Measurements from ENCODE around the gene EZH1.

EZH1 gene

DNA sequence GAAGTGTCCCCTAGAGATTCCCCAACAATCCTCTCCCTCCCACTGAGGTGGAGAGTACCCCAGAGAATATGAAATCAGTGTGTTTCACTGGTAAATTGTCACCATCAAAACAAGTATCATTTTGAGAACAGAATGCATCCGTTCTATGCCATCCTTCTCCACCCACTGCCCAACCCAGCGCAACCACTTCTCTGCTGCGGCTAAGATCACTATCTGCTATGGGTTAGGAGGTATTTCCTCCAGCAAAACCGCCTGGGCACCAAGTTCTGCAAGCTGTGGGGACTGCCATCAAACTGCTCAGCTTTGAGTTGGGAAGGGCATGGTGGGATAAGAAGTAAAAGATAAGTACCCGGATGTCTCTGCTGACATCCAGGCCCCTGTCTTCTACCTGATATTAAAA lies 38.1 kb downstream of the EZH1 start:
- DNase-seq: no peak

- no peak for DNase-seq
Measured at GRCh38 chr17:42704837-42705494, 39.9 kb downstream of the EZH1 start.

DNA sequence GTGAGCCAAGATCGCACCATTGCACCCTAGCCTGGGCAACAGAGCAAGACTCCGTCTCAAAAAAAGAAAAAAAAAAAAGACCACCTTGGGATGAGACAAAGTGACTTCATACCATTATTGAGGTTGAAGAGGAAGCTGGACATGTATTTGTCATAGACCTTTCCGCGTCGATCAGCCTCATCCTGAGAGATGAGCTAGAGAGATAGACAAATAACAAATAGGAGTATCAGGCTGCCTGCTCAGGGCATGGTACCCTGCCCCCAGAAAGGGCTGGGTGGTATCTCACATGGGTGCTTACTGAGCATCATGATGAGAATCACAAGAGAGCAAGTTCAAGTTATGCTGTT lies 40.4 kb downstream of the EZH1 start:
- no peak for DNase-seq

DNA sequence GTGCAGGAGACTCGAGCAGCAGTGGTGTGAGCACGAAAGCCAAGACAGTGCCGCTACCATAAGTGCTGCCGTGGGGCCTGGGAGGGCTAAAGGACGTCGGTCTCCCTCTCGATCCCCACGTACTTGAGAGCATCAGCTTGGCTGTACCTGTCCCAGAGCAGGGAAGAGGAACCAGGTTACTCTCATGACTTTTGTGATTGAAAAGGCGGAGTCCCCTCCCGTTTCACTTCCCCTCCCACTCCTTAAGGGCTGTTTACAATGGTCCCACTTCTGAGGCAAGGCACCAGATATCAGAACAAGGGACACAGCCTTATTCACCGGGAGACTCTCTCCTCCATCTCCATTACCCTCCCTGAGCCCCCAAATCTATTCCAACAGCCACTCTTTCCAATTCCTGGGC lies 42.4 kb downstream of the EZH1 start:
- DNase-seq: no peak

DNA sequence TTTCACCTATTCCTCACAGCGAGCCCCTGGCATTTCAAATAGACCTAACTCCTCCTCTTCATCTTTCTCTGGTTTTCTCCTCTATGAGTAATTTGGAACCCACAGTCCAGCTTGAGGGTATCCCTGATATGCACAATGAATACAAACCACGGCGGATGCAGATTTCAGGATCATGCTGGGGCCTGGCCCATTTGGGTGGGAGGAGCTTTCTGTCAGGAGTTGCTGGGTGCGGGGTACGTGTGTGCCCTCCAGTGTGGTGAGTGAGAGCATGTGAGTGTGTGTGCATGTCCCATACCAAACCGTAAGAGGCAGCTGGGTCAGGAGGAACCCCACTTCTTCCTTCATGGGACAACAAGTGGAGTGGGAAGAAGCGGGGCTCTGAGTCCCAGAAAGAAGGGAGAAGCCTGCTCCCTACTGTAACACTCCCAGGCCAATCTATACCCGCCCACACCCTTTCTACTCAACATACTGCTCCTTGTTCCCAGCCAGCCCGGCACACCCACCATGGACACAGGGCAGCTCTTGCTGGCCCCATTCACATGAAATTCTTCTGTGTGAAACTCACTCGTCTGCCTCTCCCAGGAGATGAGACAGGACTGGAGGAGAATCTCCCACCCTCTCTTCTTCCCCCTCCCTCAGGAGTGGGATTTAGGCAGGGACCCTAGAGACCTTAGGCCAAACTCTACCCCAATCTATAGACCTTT lies 44.1 kb downstream of the EZH1 start:
- no peak for DNase-seq

- no peak for DNase-seq
Measured at GRCh38 chr17:42699415-42699740, 45.5 kb downstream of the EZH1 start.

GRCh38 chr17:42698736-42699414 lies 46.0 kb downstream of the EZH1 start:
- peak; percentile 7 for DNase-seq

- no peak for DNase-seq
Measured at GRCh38 chr17:42697108-42697811, 47.6 kb downstream of the EZH1 start.

- DNase-seq: no peak
Measured at GRCh38 chr17:42695500-42695899, 49.3 kb downstream of the EZH1 start.

DNA sequence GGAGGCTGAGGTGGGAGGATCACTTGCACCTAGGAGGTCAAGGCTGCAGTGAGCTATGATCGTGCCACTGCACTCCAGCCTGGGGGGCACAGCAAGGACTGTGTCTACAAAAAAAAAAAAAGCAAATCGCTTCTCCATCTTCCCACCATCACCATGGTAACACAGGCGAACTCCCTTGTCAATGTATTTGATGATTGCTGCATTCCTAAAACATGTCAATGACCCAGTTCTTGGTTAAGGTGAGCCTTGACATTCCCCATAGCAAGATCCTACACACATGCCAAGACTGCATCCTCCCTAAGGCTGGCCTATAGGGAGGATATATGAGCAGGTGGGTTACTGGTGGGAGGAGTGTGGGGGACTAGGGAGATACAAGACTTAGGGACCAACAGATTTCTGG lies 50.3 kb downstream of the EZH1 start:
- DNase-seq: no peak

DNA sequence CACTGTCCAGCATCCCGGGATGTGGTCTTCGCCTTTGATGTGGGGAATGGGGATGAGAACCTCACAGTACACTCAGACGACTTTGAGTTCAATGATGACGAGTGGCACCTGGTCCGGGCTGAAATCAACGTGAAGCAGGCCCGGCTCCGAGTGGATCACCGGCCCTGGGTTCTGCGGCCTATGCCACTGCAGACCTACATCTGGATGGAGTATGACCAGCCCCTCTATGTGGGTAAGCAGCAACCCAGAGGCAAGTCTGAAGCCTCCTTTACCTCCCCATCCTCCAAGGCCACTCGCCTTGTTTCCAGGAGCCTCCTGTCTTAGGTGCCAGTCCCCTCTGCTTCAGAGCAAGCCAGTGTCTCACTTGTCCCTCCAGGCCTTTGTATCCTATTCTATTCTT lies 52.4 kb downstream of the EZH1 start:
- DNase-seq: no peak

- no peak for DNase-seq
Measured at GRCh38 chr17:42691021-42691545, 53.8 kb downstream of the EZH1 start.

GRCh38 chr17:42690596-42690995 lies 54.2 kb downstream of the EZH1 start:
- no peak for DNase-seq

DNA sequence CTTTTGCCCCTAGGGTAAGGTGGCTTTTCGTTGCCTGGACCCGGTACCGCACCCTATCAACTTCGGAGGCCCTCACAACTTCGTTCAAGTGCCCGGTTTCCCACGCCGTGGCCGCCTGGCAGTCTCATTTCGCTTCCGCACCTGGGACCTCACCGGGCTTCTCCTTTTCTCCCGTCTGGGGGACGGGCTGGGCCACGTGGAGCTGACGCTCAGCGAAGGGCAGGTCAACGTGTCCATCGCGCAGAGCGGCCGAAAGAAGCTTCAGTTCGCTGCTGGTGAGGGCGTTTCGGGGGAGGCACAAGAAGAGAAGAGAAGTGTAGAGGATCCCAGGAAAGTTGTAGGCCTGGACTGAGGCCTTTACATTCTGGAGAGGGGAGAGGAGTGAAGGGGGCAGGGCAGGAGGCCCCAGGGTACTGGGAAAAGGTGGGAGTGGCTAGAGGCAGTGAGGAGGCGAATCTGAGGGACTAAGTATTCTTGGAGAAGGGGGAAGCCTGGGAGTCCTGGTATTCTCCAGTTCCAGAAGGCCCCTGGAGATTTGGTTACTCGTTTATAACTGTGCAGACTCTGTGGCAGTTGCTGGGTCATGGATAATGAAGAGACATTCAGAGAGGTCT lies 57.0 kb downstream of the EZH1 start:
- no peak for DNase-seq

DNA sequence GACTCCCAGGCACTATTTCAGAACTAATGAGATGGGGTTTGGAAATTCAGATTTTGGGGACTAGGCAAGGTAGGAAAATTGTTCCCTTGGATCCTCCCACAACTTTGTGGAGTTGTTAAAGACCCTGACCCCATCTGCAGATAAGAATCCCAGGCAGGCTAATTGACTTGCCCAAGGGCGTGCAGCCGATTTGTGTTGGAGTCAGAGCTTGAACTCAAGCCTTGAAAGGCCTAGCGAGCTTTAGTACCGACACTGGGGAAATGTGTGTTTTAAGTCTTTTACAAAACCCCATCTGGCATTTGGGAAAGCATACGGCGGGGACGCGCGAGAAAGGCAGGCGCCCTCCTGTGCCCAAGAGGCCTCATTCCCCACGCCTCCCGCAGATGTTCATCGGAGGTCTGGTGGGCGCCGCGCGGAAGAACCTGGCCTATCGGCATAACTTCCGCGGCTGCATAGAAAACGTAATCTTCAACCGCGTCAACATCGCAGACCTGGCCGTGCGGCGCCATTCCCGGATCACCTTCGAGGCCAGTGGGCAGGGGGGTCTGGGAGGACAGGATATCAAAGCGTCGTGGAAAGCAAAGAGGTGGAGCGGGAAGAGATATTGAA lies 58.2 kb downstream of the EZH1 start:
- DNase-seq: no peak

- no peak for DNase-seq
Measured at GRCh38 chr17:42685831-42686230, 59.0 kb downstream of the EZH1 start.

GRCh38 chr17:42684929-42685556 lies 59.8 kb downstream of the EZH1 start:
- DNase-seq: no peak

DNA sequence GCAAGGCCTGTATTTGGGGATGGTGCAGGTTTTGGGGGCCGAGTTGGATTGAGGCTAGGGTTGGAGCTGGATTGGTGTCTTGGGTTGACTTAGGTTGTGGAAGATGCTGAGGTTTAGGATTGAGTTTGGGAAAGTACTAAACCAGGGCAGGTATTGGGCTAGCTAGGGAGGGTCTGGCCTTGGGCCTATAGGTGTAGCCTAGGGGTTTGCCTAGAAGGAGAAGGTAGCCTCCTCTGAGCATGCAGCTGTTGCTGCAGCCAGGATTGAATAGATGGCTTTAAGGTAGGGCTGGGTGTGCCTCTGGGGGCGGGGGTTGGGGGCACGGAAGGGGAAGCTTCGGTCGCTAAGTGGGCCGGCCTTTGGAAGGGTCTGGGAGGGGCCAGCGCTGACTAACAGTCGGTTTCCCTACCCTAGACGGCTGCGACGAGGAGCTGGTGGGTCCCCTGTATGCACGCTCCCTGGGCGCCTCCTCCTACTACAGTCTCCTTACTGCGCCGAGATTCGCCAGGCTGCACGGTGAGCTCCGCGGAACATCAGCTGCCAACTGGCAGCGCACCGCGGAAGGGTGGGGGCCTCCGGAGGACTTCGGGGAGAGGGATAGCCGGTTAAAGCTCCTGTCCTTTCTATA lies 61.3 kb downstream of the EZH1 start:
- no peak for DNase-seq

GRCh38 chr17:42682722-42683403 lies 62.0 kb downstream of the EZH1 start:
- peak; percentile 37 for DNase-seq

DNA sequence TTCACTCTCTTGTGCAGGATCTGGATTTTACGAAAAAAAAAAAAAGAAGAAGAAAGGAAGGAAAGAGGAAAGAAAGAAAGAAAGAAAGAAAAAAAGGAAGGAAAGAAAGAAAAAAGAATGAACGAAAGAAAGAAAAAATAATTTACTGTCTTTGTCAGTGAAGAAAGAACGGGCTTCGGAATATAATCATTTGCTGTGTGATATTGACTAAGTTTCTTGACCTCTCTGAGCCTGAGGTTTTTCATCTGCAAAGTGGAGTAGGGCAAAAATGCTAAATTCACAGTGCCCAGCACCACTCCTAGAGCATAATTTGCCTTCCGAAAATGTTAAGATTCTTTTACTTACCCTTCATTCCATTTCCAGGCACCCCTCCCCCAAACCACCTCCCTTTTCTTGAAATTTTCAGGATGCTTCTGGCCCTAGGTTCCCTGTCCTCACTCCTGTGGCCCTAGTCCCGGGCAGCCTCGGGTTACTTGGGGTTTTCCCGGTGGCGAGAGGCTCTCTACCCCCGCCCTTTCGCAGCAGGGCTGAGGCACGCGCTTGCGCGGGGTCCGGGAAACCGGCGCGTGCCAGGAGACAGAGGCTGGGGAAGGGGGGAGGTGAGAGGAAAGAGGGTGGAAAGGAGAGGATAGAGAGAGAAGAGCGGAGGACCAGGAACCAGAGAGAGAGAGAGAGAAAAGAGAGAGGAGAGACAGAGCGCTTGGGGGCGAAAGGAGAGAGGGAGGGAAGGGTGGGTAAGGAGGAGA lies 62.7 kb downstream of the EZH1 start, which contains the start of gene CNTNAP1:
CNTNAP1 (plus strand) TSS at position 556 of the 746 bp plus-strand sequence. CDS start 299 bp downstream, outside the sequence.
- DNase-seq: peak; percentile 70
